Measurements from ENCODE around the gene KCNAB1.
"Not testable (repeated sequence)": the region's sequence is repeated elsewhere in the genome, so short reads cannot be mapped to it uniquely, and the experiment has no call there.

The KCNAB1 gene

GRCh38 chr3:156553705-156554356 is 433.5 kb downstream of the KCNAB1 start:
- DNase-seq: peak; percentile 69

DNA sequence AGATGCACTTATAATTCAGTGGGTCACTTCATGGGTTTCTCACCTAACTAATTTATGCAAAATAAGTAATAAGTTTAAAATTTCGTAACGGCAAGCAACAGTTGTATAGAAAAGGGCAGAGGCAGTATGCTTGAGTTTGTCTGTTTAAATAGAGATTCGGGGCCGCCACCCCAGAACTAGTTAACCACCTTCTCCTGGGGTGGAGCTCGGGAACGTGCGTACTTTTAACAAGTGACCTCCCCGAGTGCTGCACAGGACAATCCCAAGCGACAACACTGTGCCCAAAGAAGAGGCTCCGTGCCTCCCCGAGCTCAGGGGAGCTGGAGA is 434.1 kb downstream of the KCNAB1 start:
- DNase-seq: peak; percentile 22

DNA sequence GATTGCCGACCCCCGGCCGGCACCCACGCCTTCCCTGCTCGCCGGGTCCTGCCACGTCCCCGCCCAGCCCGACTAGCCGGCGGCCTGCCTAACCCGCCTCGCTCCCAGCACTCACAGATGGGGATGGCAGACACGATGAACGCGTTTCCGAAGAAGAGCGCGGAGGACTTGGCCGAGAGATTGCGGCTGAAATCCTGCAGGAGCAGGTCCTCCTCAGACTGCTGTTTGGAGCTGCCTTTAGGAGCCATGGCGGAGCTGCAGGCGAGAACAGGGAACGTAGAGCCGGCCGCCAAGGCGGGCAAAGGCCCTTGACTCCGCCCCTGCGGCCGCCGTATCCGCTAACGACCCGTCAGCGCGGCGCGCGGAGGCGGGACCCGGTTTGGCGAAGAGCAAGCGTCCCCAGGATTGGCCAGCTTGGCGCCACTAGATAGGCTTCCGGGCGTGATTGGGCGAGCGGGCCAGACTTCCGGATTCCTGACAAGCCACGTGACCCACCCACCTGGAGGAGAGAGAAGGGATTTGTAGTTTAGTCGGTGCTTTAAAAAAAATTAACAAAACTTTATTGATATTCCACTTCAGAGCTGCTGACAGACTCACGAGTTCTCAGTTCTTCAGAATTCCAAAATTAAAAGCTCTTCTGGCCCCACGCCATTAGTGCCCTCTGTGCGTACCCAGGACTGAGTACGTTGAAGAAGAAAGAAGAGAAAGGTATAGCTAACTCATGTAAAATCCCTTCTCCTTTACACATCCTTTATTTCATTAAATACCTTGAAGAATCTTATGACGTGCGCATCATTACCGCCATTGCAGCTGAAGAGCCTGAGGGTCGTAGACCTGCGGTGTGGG is 434.7 kb downstream of the KCNAB1 start, which contains the start of gene SSR3:
Gene SSR3 (minus strand): TSS at position 276 of the 846 bp plus-strand sequence. CDS start 28 bp downstream, at position 248.
- DNase-seq: peak; percentile 100

DNA sequence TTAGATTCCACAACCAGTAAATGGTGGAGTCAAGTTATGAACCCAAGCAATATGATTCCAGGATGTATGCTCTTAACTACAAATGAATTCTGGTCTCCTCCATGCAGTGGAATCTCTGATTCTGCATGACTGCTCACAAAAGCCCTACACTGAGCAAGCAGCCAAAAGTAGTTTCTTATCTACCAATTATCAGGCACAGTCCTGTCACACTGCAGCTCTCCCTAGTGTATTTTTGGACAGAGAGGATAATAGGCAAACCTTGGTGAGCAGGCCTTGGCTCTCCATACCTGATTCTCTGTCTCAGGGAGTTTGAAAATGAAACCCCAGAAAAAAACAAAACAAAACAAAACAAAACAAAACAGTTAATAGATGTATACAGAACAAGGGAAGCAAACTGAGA is 438.0 kb downstream of the KCNAB1 start:
- DNase-seq: no peak

GRCh38 chr3:156559321-156559720 is 438.9 kb downstream of the KCNAB1 start:
- no peak for DNase-seq

DNA sequence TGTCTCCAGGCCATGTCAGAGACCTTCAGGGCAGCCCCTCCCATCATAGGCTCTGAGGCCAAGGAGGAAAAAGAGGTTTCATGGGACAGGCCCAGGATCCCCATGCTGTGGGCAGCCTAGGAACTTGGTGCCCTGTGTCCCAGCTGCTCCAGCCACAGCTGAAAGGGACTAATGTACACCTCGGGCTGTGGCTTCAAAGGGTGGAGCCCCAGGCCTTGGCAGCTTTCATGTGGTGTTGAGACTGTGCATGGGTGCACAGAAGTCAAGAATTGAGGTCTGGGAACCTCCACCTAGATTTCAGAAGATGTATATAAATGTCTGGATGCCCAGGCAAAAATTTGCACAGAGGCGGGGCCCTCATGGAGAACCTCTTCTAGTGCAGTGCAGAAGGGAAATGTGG is 441.2 kb downstream of the KCNAB1 start:
- no peak for DNase-seq

DNA sequence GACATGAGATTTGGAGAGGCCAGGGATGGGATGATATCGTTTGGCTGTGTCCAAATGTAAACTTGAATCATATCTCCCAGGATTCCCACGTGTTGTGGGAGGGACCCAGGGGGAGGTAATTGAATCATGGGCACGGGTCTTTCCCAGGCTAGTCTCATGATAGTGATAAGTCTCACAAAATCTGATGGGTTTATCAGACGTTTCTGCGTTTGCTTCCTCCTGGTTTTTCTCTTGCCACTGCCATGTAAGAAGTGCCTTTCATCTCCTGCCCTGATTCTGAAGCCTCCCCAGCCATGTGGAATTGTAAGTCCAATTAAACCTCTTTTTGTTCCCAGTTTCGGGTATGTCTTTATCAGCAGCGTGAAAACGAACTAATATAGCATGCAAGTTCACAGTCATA is 442.1 kb downstream of the KCNAB1 start:
- DNase-seq: not testable (repeated sequence)

DNA sequence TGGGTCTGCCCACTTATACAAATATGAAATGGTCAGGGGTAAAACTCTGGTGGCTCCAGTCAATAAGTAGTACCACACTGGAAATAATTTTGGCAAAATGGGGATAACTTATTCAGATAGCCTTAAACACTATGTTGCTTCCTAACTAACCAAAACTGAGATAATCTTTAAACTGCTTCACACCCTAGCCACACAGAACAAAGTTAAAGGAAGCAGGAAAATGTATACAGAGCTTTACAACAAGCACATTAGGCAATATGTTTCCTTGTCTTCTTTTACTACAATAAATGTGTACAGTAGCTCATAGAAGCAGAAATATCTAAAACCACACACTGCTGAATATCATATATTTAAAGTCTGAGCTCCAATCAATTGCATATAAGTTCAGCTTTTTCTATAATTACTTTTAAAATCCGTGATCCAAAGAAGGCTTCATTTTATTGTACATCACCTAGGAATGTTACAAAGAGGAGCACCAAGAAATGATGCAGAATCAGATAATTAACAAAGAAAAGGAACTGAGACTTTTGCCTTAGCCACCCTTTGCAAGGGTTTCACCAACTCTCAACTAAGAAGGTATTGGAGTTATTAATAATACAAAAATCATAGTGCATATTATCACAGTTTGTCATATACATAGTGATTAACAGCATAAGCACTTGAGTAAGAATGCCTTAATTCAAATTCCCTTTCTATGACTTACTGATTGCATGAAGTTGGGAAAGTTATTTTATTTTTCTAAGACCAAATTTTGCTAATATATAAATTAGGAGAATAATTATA is 443.7 kb downstream of the KCNAB1 start:
- DNase-seq: peak; percentile 58

- not testable (repeated sequence) for DNase-seq
Observed at GRCh38 chr3:156569016-156569415, 448.6 kb downstream of the KCNAB1 start.

GRCh38 chr3:156569881-156570280 is 449.5 kb downstream of the KCNAB1 start:
- not testable (repeated sequence) for DNase-seq

DNA sequence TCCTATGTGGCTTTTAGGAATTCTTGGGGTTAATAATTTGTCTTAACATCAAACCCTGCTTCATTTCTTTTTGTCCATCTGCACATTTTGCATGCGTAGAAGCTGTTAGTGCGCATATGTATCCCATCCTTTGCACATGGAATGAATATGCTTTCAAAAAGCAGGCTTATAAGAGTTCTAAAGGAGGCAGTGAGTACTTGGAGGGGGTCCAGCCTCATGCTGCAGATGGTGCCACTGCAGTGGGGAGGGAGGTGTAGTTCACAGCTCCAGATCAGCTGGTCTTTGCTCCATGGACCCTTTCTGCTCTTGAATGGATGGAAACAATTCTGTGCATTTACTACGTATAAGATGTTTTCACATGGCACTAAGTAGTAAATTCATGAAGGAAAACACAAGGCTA is 455.3 kb downstream of the KCNAB1 start:
- no peak for DNase-seq

DNA sequence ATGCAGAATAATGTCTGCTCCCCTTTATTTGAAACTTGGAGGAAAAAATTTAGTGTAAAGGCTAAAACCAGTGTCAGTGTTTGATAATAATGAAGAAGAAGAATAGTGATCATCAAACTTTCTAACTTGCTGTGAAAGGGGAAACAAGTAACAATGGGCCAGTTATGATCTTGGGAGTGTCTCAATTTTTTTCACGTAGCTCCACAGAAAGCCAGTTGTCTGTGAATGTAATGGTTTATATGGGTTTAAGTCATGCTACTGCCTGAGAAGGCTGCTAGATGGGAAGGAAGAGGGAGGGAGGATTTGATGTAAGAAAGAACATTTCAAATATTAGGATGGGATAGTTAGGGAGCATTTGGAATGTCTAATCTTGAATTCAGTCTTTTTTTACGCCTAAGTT is 455.7 kb downstream of the KCNAB1 start:
- DNase-seq: no peak

- peak; percentile 39 for DNase-seq
Observed at GRCh38 chr3:156576651-156577348, 456.4 kb downstream of the KCNAB1 start.

DNA sequence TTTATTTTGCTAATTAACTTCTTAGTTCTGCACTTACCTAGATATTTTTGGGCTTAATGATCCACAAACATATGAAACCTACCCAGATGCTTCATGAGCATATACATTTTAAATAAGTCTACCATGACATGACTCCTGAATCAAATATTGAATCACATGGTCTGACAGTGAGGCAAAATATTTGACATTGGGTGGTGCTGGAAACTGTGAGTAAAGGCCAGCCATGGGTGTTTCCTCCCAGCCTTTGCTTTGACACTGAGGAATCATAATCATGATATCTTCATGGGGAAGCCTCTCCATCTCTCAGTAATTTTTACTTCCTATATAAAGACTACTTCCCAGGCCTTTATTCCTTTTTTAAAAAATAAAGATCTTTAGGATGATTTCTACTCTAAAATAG is 457.4 kb downstream of the KCNAB1 start:
- peak; percentile 43 for DNase-seq

DNA sequence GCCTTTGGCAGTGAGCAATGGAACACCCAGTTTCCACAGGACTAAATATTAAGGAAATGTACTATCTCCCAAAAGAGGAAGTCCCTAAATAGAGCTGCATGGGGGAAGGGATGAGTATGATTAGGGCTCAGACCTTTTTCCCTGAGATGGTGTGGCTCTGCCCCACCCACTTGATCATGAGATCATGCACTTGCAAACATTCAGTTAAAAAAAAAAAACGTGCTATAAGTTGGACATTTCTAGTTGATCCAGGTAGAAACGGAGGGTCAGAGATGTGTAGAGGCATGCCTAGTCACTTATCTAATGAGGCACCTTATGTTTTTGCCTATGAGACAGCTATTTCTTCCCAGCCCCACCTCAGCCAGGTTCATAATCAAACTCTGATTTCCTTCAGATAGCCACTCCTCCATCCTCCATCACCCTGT is 459.1 kb downstream of the KCNAB1 start:
- DNase-seq: no peak

- no peak for DNase-seq
Observed at GRCh38 chr3:156581033-156581432, 460.7 kb downstream of the KCNAB1 start.

DNA sequence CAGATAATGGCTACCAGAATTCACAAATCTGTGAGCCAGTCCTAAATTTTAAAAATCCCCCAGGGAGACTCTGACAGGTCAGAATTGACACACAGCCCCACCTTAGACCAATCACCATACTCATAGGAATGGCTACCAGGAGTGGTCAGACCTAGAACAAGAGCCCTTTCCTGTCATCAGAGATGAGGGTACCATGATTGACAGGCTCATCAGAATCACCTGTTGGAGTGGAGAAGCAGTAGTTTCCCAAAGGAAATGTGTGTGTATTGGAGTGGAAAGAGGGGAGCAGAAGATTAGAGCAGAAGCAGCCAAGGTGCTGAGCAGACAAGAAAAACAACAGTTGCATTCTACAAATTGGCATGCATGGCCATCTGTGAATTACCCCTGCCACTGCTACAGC is 461.6 kb downstream of the KCNAB1 start:
- no peak for DNase-seq

DNA sequence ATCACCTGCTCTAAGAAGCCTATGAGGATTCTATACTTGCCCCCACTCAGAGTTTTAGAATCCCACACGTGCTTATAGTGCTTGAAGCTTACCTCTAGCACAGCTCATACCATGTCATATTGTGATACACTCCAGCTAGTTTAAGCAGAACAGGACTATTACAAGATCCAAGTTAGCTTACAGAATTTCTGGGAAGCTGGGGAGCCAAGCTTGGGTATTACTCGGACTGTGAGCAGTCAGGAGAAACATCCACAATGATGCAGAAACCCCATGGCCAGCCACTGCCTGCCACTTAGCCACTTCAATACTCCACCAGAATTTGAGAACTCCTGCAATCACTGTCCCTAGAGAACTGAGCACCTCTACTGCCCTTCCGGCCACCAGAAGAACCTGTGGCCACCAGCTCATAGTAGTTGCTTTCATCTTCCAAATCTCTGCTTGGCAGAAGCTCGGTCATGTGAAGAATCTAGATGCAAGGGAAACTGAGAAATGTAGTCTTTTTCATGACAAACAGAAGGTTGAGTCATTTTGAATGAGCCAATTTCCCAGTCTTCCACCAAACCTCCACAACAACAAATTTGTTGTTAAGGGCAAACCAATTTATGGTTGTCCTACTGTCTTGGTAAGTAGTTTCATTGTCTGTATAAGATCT is 462.3 kb downstream of the KCNAB1 start:
- no peak for DNase-seq

DNA sequence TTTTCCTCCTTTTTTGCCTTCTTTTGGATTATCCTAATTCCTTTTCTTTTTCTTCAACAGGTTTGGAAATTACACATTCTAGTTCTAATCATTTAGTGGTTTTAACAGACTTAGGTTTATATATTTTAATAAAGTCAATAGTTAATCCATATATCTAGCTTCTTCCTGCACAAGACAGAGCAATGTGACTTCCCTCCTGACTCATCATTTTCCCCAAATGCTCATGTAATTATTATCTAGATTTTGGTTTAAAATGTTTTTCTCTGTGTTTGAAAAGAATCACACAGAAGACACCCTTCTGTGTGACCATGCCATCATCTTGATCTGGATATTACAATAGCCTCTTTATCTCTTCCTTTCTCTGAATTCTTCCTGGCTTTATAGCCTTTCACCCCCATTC is 463.1 kb downstream of the KCNAB1 start:
- DNase-seq: no peak

DNA sequence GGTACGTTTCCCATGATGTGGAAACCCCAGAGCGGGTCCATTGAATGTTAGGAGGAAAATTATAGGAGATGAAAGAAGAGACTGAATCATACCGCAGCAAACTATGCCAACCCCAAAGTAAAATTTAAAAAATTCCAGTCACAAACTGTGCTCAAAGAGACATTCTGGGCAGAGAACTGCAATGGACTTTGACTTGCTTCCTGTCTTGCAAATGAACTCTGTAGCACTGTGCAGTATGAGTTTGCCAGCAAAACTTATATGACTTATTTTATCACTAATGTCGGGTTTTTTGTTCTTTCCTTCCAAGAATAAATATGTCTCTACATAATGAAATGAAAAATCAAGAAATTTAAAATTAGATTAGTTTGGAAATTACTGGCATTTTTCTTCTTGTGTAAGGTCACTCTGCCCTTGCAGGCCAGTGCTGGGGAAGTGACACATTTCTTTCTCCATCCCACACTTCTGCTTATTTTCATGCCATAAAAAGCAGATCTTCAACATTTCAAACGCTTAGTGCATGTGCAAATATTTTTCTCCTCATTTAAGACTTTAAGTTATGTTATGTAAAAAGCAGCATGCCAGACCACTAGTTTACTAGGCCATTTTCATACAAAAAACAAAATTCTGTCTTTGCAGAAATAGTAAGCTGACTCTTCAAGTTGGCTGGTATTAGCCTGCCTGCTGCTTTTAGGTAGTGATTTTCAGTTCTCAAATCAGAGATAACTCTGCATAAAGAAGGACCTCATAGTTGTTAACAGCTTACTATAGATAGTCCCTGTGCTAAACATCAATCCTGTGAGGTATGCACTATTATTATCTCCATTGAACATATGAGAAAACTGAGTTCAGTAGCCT is 466.8 kb downstream of the KCNAB1 start:
- no peak for DNase-seq

GRCh38 chr3:156587760-156588069 is 467.3 kb downstream of the KCNAB1 start:
- no peak for DNase-seq

Measured in HCEC 1CT (cell line).